Epithelial cell of proximal tubule (primary cell): ENCODE data around the gene ATP13A3. TPM values are rescaled to one million over a fixed set of nuclear protein-coding genes. Genes with fewer than 3 reads are reported as not detected.

ENCODE experiments used
- DNase-seq: peaks from one replicate; pipeline ENCODE4 v3.0.0-alpha.2; 2011; ENCODE audit warnings: low read depth
- H3K4me3 ChIP-seq: 2 replicates; pipeline ENCODE4 v1.5.1; 2011; ENCODE audit warnings: low read depth, mild to moderate bottlenecking, low read length
- total RNA-seq: library from RNA; depleted of rRNA; stranded (reverse); fragments of >200 nt; gene quantifications from 2 replicates; pipeline ENCODE4 v1.2.3, GENCODE V29; 2015
- TF ChIP-seq, protein P1 (sequence below): conservative IDR thresholded peaks from 2 replicates; pipeline ENCODE4 v1.5.1; 2012; ENCODE audit warnings: low read depth, mild to moderate bottlenecking, low read length

The ATP13A3 gene
- total RNA-seq, 1 donor from 2014 or later = 88.1 TPM

DNA sequence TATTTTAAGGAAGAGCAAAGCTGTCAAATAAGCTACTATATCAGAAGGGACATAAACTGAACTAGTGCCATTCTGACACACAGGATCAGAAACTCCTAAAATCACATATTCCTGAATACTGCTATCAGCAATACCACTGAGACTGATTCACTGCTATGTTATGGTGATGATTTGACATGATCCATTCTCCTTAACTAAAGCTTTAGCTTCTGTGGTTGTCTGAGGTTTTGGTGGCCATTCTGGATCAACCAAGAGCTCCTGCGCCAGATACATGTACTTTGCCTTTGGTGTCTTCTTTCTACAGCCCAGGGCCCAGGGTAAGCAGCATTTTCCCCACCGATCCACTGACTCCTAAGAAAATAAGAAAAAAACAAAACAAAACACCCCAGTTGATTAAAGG, 81.0 kb downstream of the ATP13A3 start:
- no peak for DNase-seq
- H3K4me3 ChIP-seq = no peak overlapping the region
- TF ChIP-seq, protein P1, sequence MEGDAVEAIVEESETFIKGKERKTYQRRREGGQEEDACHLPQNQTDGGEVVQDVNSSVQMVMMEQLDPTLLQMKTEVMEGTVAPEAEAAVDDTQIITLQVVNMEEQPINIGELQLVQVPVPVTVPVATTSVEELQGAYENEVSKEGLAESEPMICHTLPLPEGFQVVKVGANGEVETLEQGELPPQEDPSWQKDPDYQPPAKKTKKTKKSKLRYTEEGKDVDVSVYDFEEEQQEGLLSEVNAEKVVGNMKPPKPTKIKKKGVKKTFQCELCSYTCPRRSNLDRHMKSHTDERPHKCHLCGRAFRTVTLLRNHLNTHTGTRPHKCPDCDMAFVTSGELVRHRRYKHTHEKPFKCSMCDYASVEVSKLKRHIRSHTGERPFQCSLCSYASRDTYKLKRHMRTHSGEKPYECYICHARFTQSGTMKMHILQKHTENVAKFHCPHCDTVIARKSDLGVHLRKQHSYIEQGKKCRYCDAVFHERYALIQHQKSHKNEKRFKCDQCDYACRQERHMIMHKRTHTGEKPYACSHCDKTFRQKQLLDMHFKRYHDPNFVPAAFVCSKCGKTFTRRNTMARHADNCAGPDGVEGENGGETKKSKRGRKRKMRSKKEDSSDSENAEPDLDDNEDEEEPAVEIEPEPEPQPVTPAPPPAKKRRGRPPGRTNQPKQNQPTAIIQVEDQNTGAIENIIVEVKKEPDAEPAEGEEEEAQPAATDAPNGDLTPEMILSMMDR = no peak

DNA sequence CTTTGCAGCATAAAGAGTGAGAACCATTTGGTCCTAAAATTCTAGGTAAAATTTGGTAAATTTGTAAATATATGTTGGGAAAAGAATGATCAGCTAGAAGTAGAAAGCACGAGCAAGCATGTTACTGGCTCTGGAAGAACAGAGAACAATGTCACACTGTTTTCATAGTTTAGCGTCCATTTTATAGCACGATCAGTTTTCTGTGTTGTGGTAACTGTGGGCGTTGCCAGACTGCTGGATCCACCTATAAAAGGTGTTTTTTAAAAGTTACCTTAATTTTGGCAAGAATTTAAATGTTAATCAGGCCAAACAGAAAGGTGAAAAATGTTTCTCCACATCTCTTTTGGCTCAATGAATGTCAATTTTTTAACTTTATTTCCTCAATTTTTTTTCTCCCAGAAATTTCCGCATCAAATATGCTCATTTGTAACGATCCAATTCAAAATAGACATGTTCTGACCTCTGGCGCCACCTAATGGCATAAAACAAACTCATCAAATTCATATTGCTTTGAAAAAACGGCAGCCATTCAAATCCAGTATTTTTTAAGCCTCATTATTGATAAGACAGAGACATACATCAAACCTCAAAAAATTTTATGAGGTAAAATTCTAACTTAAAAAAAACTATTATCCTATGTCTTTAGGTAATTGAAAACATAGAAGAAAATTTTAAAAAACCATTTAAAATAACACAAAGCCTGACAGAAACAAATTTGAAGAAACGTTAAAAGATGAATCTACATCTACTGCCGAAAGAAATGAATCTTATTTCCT, 82.2 kb downstream of the ATP13A3 start:
- no peak overlapping the region for H3K4me3 ChIP-seq
- no peak for DNase-seq
- TF ChIP-seq, protein P1 = peak; percentile 69

DNA sequence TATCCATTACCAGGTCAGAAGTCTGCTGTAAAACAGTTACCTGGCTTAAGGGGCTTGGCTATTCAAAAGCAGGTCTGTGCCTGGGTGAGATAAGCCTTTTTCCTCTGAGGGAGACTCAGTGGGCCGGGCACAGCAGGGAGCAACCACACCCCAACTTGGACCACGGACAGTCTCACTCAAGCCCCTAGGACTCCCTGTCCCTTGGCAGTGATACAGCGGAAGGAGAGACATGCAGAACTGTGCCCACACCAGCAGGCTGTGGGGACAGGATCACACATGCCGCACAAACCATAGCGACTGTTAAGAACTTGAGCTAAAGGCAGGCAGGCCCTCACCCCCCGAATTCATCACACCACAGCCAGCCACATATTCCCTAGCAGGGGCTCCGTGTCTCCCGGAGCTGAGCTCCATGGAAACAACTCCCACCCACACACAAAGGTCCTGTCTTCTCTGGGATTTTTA, 84.9 kb downstream of the ATP13A3 start:
- DNase-seq = no peak
- TF ChIP-seq, protein P1 = no peak
- H3K4me3 ChIP-seq = no peak overlapping the region

DNA sequence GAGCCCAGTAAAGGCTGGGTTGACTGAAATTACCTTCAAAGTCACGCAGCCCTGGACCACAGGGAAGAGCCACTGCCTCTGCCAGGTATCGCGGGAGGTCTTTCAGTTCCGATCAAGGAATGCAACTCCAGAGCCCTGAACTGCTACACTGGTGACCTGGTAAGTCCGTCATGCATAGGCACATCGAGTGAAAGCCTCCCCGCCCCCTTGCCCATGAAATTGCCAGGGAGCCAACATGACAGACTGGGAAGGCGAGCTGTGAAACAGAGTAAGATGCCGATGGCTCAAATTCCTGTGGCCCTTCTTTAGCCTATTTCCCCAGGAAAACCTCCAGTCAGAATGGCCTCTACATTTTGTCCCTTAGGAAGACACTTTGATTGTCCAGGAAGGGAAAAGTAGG, 85.5 kb downstream of the ATP13A3 start:
- DNase-seq = no peak
- no peak overlapping the region for H3K4me3 ChIP-seq
- TF ChIP-seq, protein P1 = no peak

DNA sequence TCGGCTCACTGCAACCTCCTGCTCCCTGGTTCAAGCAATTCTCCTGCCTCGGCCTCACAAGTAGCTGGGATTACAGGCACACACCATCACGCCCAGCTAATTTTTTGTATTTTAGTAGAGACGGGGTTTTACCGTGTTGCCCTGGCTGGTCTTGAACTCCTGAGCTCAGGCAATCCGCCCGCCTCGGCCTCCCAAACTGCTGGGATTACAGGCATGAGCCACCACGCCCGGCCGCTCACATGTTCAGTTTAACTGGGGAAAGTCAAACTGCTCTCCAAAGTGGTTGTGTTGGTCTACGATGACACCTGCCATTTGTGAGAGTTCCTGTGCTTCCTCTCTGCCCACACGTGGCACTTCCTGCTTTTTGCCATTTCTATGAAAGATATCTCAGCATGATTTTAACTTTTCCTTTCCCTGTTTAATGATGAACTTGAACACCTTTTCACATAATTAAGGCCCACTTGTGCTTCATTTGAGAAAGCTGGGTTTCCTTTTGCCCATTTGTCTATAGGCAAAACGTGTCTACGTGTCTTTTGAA, 86.9 kb downstream of the ATP13A3 start:
- TF ChIP-seq, protein P1 = no peak
- no peak for DNase-seq
- no peak overlapping the region for H3K4me3 ChIP-seq

DNA sequence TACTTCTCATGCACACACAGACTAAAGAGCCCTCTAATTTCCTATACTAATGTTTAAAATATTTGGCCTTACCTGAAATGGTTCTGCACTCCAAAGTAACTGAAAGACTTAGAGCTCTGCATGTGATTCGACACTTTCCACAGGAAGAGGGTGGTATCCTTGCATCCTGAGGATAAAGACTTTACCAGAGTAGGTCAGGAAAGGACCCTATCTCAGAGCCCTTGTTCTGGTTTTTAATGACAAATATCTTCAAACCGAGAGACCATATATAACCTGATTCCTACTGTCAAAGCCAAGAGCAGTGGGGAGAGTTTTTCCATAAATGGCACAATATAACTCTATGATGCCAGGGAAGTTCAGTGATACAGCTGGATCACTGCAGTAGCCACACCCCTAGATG, 87.6 kb downstream of the ATP13A3 start, which contains the start of gene GP5:
TSS of gene GP5 (minus strand) at position 101 of the 400 bp plus-strand sequence. CDS start 984 bp downstream, outside the sequence.
- no peak within 1 kb of the TSS for H3K4me3 ChIP-seq
- DNase-seq = no peak
- TF ChIP-seq, protein P1 = no peak
